Kidney (tissue), 14 donors: ENCODE results near the gene SYTL1. TPM values are rescaled to one million over a fixed set of nuclear protein-coding genes. Genes with fewer than 3 reads are reported as not detected.

Experiments
- DNase-seq, 5 donors: peaks; one replicate each; pipeline ENCODE4 v3.0.0-alpha.2; 2013 to 2020
- FAIRE-seq: peaks from 2 replicates; lab custom pipeline; 2012; peaks lifted over from hg19 to GRCh38; lab: Jason Lieb, UNC
- H3K27ac ChIP-seq, 2 donors: one replicate each; pipeline ENCODE4 v1.7.0; 2013; ENCODE audit warnings: low read depth in 2 of 2, low read length in 2 of 2, inconsistent platforms in 1 of 2
- H3K27me3 ChIP-seq: one replicate; pipeline ENCODE4 v1.7.1; 2013; ENCODE audit warnings: low read length, inconsistent platforms; ENCODE audit not compliant: control insufficient read depth, insufficient read depth
- H3K36me3 ChIP-seq, 3 donors: one replicate each; pipeline versions ENCODE4 v1.7.0 to v1.7.1; 2013; ENCODE audit warnings: low read length in 3 of 3, control low read depth in 1 of 3, inconsistent platforms in 1 of 3; ENCODE audit not compliant: insufficient read depth in 3 of 3, control insufficient read depth in 2 of 3
- H3K4me1 ChIP-seq, 3 donors: one replicate each; pipeline versions ENCODE4 v1.7.0 to v1.7.1; 2013; ENCODE audit warnings: low read length in 3 of 3, inconsistent platforms in 1 of 3, low read depth in 1 of 3; ENCODE audit not compliant: control insufficient read depth in 2 of 3, insufficient read depth in 2 of 3
- H3K4me3 ChIP-seq, 3 donors: one replicate each; pipeline versions ENCODE4 v1.7.0 to v1.8.1; 2013; ENCODE audit warnings: low read length in 3 of 3, control low read depth in 1 of 3, inconsistent platforms in 1 of 3
- H3K9ac ChIP-seq, 3 donors: one replicate each; pipeline versions ENCODE4 v1.7.0 to v1.7.1; 2013; ENCODE audit warnings: low read length in 3 of 3, control low read depth in 1 of 3, inconsistent platforms in 1 of 3
- H3K9me3 ChIP-seq, 3 donors: one replicate each; pipeline versions ENCODE4 v1.7.0 to v1.7.1; 2013; ENCODE audit warnings: low read length in 3 of 3, control low read depth in 1 of 3, inconsistent platforms in 1 of 3; ENCODE audit not compliant: control insufficient read depth in 2 of 3, insufficient read depth in 1 of 3
- intact Hi-C: fragments of 100-400 bp; cut with DNase I; formaldehyde crosslinking; loops from one replicate; pipeline ENCODE4 v1.11.1; 2022
- polyA plus RNA-seq: library from polyadenylated mRNA; stranded (reverse); fragments of 350-450 nt; fragmentation: Illumina TruSeq; extraction: RNeasy Lipid Tissue Mini Kit (QIAGEN cat#74804); gene quantifications from one replicate; pipeline ENCODE4 v1.2.3, GENCODE V29; 2014; ENCODE audit warnings: low read depth, low replicate concordance; ENCODE audit not compliant: insufficient read depth
- total RNA-seq: library from RNA; stranded (reverse); fragmentation: NEBNext Ultra II Directional; extraction: Animal tissue kit (Norgen Biotek cat#: 25700); gene quantifications from one replicate; pipeline ENCODE4 v1.2.1, GENCODE V29; 2021
- TF ChIP-seq, protein P1 (sequence below): IDR thresholded peaks from 3 replicates; pipeline ENCODE4 v1.5.1; 2012; ENCODE audit warnings: mild to moderate bottlenecking, moderate library complexity, borderline replicate concordance; ENCODE audit not compliant: insufficient read depth; ENCODE audit errors: extremely low read depth
- donor health status: control.
- donor health status: control.
- donor health status: control.
- donor health status: control.
- donor health status: control.
- donor health status: DM: yes; HTN: yes; CAD: no.
- donor health status: Normal renal cell carcinoma (clear cell type).

Gene SYTL1
- total and polyA plus RNA-seq, 2 donors from 2014 or later, result 5.9 to 19.3 TPM

DNA sequence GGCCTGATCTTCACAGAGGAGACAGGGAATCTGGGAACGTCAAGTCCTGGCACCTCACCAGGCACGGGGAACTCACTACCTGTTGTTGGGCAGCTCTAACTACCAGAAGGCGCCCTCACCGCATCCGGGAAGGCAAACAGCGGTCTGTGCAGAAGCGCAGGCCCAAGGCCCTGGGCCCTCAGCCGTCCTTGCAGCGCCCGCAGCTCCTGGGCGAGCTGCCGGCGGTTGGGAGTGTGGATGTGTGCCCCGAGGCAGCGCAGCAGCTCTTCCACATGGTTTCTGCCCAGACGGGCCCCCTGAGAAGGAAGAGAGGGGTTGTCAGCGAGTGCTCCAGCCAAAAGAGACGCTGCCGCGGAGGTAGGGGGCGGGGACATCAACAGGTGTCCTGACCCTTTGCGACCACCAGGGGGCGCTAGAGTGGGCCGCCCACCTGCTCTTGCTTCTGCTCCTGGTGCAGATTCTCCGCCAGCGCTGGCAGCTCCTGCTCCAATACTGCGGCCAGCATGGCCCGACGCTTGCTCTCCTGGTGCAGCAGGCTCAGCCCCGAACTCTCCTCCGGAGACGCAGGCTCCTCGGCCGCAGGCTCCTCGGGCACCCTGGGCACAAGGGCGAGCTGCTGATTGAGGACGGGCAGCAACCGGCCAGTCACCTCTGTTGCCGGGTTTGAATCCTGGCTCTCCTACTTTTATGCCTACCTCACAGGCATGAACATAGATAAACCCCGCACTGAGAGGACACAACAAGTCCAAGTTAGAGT, 15.6 kb downstream of the SYTL1 start:
- DNase-seq, result peak; percentile 74 to 89 (median 85)
- FAIRE-seq, result no peak
- peaks cover 0 to 11% (median 8%) of the 10 kb centered on the region in 3 donors for H3K36me3 ChIP-seq
- TF ChIP-seq, protein P1, sequence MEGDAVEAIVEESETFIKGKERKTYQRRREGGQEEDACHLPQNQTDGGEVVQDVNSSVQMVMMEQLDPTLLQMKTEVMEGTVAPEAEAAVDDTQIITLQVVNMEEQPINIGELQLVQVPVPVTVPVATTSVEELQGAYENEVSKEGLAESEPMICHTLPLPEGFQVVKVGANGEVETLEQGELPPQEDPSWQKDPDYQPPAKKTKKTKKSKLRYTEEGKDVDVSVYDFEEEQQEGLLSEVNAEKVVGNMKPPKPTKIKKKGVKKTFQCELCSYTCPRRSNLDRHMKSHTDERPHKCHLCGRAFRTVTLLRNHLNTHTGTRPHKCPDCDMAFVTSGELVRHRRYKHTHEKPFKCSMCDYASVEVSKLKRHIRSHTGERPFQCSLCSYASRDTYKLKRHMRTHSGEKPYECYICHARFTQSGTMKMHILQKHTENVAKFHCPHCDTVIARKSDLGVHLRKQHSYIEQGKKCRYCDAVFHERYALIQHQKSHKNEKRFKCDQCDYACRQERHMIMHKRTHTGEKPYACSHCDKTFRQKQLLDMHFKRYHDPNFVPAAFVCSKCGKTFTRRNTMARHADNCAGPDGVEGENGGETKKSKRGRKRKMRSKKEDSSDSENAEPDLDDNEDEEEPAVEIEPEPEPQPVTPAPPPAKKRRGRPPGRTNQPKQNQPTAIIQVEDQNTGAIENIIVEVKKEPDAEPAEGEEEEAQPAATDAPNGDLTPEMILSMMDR, result peak; percentile 91
- no peaks in the 10 kb centered on the region for H3K9me3 ChIP-seq
- intact Hi-C loops, result no loop called here
- H3K4me1 ChIP-seq, result peaks cover 0 to 6% (median 0%) of the 10 kb centered on the region in 3 donors
- H3K4me3 ChIP-seq, result no peak overlapping the region
- no peaks in the 10 kb centered on the region for H3K27me3 ChIP-seq
- H3K9ac ChIP-seq, result peak overlapping the region in 1 of 3 donors; percentile 46
- H3K27ac ChIP-seq, result no peak overlapping the region

DNA sequence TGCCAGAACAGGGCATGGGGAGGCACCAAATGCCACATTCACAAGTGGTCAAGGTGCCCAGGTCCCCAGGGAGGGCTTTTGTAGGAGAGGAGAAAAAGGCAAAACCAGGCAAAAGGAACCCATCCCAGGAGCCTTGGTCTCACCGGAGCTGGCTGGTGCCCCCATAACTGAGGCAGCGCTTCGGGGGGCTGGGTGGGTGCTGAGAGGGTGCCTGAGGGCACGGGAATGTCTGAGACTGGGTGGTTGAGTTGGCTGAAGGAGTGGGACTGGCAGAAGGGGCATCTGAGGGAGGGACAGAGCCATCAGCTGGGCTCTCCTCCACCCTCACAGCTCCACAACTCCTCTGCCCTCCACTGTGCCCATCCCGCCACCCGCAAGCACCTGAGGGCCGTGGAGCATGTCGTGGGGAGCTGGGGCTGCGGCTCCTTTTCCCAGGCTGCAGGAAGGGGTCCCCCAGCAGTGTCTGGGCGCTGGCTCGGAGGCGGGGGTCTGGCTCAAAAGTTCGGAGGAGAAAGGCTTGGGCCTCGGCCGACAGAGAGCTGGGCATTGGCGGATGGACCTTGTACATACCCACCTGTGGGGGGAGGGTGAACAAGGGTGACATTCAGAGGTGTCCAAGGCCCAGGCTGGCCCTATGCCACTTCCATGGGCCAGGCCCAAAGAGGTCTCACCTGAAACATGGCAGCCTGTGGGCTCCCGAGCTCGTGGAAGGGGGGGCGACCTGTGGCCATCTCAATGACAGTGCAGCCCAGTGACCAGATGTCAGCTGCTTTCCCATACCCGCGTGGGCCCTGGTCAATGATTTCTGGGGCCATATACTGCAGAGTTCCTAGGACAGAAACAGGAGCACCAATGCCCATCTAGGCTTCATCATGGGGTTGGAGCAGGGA, 16.5 kb downstream of the SYTL1 start:
- Histone ChIP-seq H3K4me3 (no peak overlapping the region), H3K27me3 (no peaks in the 10 kb centered on the region), H3K27ac (no peak overlapping the region), H3K9me3 (no peaks in the 10 kb centered on the region), H3K4me1 (peaks cover 0 to 6% (median 0%) of the 10 kb centered on the region in 3 donors), H3K9ac (no peak overlapping the region), H3K36me3 (peaks cover 0 to 12% (median 9%) of the 10 kb centered on the region in 3 donors)
- intact Hi-C loops, result no loop called here
- DNase-seq, result peak in 1 of 5 donors; percentile 65
- no peak for FAIRE-seq
- TF ChIP-seq, protein P1, result no peak

DNA sequence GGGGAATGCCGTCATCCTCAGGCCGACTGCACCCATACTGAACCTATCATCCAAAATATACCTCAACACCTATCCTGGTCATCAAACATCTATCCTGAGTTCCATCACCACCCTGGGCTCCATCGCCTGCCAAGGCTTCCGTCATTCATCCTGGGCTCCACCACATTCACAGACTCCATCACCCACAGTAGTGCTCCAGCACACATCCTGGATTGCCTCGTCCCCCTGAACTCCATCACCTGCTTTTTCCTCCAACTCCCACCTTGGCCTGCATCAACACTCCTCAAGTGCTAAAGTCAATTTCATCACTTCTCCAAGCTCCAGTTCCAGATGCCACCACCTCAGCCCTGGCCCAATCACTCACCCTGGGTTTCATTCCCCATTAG, 17.1 kb downstream of the SYTL1 start:
- peaks cover 0 to 15% (median 15%) of the 10 kb centered on the region in 3 donors for H3K36me3 ChIP-seq
- H3K9me3 ChIP-seq, result no peaks in the 10 kb centered on the region
- H3K4me1 ChIP-seq, result peaks cover 0 to 6% (median 0%) of the 10 kb centered on the region in 3 donors
- DNase-seq, result no peak
- no peak overlapping the region for H3K27ac ChIP-seq
- H3K27me3 ChIP-seq, result no peaks in the 10 kb centered on the region
- no peak for FAIRE-seq
- TF ChIP-seq, protein P1, result no peak
- intact Hi-C loops, result no loop called here
- no peak overlapping the region for H3K4me3 ChIP-seq
- H3K9ac ChIP-seq, result no peak overlapping the region
